ENCODE results near the gene MLIP.

The MLIP gene

GRCh38 chr6:54156650-54157250 is 45.5 kb downstream of the MLIP start:
- Mint-ChIP-seq H3K27ac (no peak overlapping the region), H3K36me3 (ENCODE audit: low read depth) (no peaks in the 10 kb centered on the region)
- TF ChIP-seq CTCF (IDR thresholded peaks at IDR 0.05; ENCODE audit: unreplicated experiment in 3 of 3) = no peak

GRCh38 chr6:54157405-54157804 is 46.2 kb downstream of the MLIP start:
- H3K27me3 Mint-ChIP-seq (ENCODE audit: low read depth) = no peaks in the 10 kb centered on the region
- peaks cover 10% of the 10 kb centered on the region for H3K4me1 Mint-ChIP-seq
- TF ChIP-seq CTCF (IDR thresholded peaks at IDR 0.05; ENCODE audit: unreplicated experiment in 3 of 3) = no peak
- H3K36me3 Mint-ChIP-seq (ENCODE audit: low read depth) = no peaks in the 10 kb centered on the region
- H3K9me3 Mint-ChIP-seq = no peaks in the 10 kb centered on the region
- H3K27ac Mint-ChIP-seq = no peak overlapping the region
- H3K4me3 Mint-ChIP-seq = no peak overlapping the region

More at GRCh38 chr6:54156650-54157250, 45.5 kb downstream of the MLIP start:
- Mint-ChIP-seq H3K4me3 (no peak overlapping the region), H3K4me1 (peaks cover 15% of the 10 kb centered on the region), H3K9me3 (no peaks in the 10 kb centered on the region), H3K27me3 (ENCODE audit: low read depth) (no peaks in the 10 kb centered on the region)

- no peaks in the 10 kb centered on the region for H3K27me3 Mint-ChIP-seq (ENCODE audit: low read depth)
- no peak overlapping the region for H3K27ac Mint-ChIP-seq
- no peaks in the 10 kb centered on the region for H3K4me1 Mint-ChIP-seq
- no peaks in the 10 kb centered on the region for H3K36me3 Mint-ChIP-seq (ENCODE audit: low read depth)
- H3K4me3 Mint-ChIP-seq = no peak overlapping the region
- no peaks in the 10 kb centered on the region for H3K9me3 Mint-ChIP-seq
- TF ChIP-seq CTCF (IDR thresholded peaks at IDR 0.05; ENCODE audit: unreplicated experiment in 3 of 3) = no peak
Measured at GRCh38 chr6:54173089-54173488, 61.8 kb downstream of the MLIP start.

GRCh38 chr6:54179152-54179551 is 67.9 kb downstream of the MLIP start:
- Mint-ChIP-seq H3K9me3 (peaks cover 5% of the 10 kb centered on the region), H3K27me3 (ENCODE audit: low read depth) (no peaks in the 10 kb centered on the region), H3K4me1 (no peaks in the 10 kb centered on the region), H3K36me3 (ENCODE audit: low read depth) (no peaks in the 10 kb centered on the region), H3K27ac (no peak overlapping the region), H3K4me3 (no peak overlapping the region)
- no peak for TF ChIP-seq CTCF (IDR thresholded peaks at IDR 0.05; ENCODE audit: unreplicated experiment in 3 of 3)

- TF ChIP-seq CTCF (IDR thresholded peaks at IDR 0.05; ENCODE audit: unreplicated experiment in 3 of 3) = no peak
- Mint-ChIP-seq H3K27me3 (ENCODE audit: low read depth) (no peaks in the 10 kb centered on the region), H3K4me1 (no peaks in the 10 kb centered on the region), H3K9me3 (peaks cover 2% of the 10 kb centered on the region), H3K4me3 (no peak overlapping the region), H3K36me3 (ENCODE audit: low read depth) (no peaks in the 10 kb centered on the region), H3K27ac (no peak overlapping the region)
Measured at GRCh38 chr6:54183616-54184015, 72.4 kb downstream of the MLIP start.

- Mint-ChIP-seq H3K4me3 (no peak overlapping the region), H3K4me1 (no peaks in the 10 kb centered on the region), H3K27me3 (ENCODE audit: low read depth) (no peaks in the 10 kb centered on the region), H3K36me3 (ENCODE audit: low read depth) (no peaks in the 10 kb centered on the region), H3K9me3 (no peaks in the 10 kb centered on the region), H3K27ac (no peak overlapping the region)
- TF ChIP-seq CTCF (IDR thresholded peaks at IDR 0.05; ENCODE audit: unreplicated experiment in 3 of 3) = no peak
Measured at GRCh38 chr6:54185885-54186284, 74.6 kb downstream of the MLIP start.

All from nephron (organoid).